Stimulated activated naive CD4-positive, alpha-beta T cell treated with Interleukin-2 at 50 U/mL for 16 hours (primary cell): Measurements from ENCODE around the gene LIPE.
"Not testable (repeated sequence)": the region's sequence is repeated elsewhere in the genome, so short reads cannot be mapped to it uniquely, and the experiment has no call there.

Experiments
- DNase-seq: peaks from one replicate; lab custom pipeline; 2025; lab: John Stamatoyannopoulos, UW

LIPE gene

DNA sequence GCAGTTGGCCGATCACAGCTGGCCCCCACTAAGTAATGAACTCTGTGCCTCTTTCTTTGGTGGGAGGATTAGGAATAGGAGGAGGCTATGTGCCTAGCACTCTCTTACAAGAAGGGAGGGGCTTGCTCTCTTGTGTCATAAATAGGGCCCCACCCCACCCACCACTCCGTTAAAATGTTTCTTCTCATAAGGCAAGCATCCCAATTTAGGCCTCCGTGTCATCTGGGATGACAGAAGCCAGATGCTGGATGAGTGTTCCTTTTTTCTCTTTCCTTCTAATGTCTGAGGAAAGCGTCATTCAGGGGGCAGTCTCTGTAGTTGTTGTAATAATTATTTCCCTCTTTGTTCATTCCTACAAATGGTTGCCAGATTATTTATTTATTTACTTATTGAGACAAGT, at the start of gene LIPE:
LIPE (minus strand) TSS at position 76 of the 400 bp plus-strand sequence. CDS start 239 bp downstream, outside the sequence.
- DNase-seq, result no peak

GRCh38 chr19:42475366-42475765, 48.2 kb upstream of the LIPE start:
- DNase-seq, result no peak

- DNase-seq, result no peak
These were observed 47.6 kb upstream of the LIPE start for GRCh38 chr19:42474743-42475142.

DNA sequence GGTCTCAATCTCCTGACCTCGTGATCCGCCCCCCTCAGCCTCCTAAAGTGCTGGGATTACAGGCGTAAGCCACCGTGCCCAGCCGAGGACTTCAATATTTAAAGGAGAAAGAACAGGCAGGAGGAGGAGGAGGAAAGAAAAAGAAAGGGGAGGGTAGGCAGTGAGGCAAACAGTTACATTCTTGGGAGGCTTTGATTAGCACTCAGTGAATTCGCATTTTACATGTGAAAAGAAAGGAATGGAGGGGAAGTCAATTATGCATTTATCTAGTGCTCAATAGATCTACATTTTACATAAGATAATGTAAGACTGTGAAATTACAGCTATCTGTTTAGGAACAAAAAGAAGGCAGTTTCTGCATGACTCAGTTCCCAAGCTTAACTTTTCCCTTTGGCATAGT, 46.5 kb upstream of the LIPE start:
- DNase-seq, result no peak

DNA sequence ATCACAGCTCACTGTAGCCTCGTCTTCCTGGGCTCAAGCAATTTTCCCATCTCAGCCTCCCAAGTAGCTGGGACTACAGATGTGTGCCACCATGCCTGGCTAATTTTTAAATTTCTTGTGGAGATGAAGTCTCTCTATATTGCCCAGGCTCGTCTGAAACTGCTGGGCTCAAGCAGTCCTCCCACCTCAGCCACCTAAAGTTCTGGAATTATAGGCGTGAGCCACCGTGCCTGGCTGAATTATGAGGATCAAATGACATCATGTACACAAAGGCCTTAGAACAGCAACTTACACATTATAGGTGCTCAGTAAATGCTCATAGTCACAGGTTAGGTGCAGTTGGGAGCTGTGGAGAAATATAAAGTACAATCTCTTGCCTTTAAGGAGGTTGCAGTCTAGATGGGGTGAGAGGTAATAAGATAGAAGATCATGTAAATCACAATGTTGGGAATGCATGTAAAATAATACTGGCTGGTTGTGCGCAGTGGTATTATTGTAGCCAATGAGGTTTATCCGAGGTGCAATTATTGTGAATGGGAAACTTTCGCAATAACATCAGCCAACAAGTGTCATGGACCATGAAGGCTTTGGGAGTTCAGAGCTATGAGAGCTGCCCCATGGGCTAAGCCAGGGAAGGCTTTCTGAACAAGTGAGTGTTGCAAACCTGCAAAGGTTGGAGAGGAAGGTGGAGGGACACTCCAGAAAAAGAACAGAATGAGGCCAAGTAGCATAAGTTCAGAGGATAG, 45.4 kb upstream of the LIPE start:
- DNase-seq, result no peak

GRCh38 chr19:42471554-42472249, 44.5 kb upstream of the LIPE start:
- no peak for DNase-seq

DNA sequence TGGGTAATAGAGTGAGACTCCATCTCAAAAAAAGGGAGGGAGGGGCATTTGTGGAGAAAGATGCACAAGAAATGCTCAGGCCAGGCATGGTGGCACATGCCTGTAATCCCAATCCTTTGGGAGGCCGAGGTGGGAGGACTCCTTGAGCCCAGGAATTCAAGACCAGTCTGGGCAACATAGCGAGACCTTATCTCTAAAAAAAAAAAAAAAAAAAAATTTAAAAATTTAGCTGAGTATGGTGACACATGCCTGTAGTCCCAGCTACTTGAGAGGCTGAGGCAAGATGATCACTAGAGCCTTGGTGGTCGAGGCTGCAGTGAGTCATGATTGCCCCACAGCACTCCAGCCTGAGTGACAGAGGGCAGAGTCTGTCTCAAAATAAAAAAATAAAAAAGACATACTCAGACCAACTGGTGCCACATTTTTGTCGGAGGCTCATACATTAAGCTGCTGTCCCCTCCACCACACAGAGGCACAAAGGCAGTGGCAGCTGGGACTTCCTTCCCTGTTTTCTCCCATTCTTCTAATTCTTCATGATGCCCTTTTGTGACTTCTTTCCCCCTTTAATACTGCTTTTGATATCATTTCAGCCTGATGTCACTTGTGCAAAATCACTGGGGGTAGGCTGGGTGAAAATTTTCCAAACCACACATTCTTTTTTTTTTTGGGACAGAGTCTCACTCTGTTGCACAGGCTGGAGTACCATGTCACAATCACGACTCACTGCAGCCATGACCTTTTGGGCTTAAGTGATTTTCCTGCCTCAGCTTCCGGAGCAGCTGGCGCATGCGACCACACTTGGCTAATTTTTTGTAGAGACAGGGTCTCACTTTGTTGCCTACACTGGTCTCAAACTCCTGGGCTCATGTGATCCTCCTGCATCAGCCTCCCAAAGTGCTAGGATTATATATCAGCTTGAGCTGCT, 42.4 kb upstream of the LIPE start:
- no peak for DNase-seq

DNA sequence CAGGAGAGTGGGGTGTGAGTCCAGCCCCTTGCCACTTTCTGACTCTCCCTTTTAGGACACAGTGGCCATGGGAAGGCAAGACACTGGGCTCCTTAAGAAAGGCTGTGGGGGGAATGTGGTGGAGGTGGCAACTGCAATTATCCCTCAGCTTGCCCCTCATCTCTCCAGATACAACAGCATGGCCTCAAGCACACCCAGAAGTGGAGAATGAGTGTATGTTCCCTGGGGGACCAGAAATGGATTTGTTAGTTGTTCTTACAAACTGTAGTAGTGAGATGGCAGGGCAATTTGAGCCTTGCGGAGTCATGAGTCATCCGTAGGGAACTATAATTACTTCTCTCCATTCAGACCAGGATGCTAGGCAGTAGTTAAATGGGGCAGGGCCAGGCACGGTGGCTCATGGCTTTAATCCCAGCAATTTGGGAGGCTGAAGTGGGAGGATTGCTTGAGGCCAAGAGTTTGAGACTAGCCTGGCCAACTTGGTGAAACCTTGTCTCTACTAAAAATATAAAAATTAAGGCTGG, 41.1 kb upstream of the LIPE start:
- DNase-seq, result no peak

DNA sequence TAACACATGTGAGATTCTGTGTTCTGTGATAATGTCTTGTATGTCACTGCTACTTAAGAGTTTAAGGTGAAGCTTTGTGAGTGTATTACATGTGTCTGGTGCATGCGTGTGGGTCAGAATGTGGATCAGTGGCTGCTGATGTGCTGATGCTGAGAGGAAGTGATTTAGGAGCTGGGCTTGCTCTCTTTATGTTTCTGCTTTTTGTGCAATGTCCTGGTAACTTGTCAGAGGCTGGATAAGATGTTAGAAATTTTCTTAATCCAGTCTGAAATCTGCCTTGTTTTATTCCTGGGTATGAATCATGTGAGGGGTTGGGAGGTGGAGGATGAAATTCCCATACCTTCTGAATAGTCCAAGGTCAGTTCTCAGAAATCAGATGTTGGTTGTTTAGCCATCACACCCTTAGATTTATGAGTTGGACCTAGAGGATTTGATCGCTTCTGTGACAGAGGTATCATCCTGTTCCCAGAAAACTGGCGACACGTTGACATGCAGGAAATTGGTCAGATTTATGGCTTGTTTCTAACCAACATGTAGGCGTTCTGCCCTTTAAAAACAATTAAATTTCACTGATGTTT, 40.1 kb upstream of the LIPE start:
- DNase-seq, result no peak

DNA sequence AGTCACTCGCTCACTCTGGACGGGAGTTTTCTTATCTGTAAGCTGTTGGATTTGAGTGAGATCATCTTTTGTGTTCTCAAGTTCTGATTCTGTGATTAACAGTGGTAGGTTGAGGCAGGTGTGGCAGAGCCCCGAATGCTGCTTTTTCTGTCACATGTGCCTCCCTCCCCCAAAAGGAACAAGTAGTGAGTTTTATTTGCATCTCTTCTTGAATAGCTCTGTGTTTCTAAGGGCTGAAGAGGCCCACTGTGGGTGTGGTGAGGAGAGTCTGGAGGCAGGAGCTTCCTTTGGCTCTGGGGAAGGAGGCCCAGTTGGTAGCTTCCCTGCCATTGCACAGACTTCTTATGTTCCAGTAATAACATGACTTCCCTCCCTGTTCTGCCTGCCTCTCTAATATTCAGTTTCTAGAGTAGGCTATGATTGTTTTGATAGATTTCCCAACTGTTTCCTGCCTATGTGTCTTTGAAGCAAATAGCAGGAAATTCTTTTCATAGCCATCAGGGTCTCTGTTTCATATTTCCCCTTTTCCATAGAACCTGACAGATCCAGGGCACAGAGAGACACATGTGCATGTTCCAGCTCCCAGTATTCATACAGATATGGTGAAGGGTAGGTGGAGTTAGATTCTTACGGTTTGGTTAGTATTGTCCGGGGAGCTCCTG, 39.5 kb upstream of the LIPE start:
- no peak for DNase-seq

DNA sequence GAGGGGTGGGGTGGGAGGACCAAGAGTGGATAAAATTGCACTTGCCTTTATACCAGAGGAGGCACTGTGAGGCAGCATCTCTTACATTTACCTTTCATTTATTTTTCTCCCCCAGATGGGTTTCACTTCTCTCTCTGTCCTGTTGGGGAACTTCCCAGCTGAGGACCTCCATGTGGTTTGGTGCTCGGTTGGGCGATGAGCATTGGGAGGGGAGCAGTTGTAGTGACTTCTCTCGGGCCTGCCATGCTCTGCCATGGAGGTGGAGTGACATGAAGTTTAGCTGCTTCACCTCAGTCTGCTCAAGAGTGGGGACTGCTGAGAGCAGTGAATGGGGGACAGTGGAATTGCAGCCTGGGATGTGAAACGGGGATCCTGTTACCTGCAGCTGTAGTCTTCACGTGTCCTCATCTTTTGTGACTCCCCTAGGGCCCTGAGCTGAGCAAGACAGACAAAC, 38.7 kb upstream of the LIPE start:
- DNase-seq, result no peak

DNA sequence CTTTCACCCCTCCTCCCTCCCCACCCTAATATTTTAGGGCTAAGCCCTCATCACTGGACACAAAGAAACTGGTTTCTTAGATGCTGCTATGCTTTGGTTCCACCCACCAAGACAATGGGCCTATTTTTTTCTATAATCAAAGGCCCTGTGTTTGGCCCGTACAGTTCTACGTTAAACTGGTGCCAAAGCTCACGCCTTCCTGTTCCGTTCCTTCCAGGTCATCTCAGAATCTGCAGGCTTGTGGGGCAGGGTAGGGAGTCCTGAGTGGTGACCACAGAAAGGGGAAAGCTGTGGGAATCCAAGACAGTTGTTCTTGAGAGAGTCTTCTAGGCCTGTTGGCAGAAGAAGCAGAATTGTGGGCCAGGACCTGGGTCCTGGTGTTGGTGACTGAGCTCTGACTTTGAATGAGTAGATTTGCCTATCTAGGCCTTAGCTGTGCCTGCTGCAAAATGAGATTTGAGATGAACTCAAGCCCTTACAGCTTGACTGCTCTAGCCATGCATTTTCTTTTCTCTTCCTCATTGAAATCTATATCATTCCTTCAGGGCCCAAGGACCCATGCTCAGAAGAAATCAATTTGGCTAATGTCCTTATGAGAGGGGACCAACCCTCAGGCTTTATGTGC, 34.6 kb upstream of the LIPE start:
- no peak for DNase-seq

DNA sequence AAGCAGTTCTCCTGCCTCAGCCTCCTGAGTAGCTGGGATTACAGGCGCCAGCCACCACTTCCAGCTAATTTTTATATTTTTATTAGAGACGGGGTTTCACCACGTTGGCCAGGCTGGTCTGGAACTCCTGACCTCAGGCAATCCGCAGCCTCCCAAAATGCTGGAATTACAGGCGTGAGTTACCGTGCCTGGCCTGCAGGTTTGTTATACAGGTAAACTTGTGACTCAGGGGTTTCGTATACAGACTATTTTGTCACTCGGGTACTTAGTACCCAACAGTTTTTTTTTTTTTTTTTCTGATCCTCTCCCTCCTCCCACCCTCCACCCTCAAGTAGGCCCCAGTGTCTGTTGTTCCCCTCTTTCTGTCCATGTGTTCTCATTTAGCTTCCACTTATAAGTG, 34.0 kb upstream of the LIPE start:
- not testable (repeated sequence) for DNase-seq

GRCh38 chr19:42459926-42460325, 32.7 kb upstream of the LIPE start:
- no peak for DNase-seq

DNA sequence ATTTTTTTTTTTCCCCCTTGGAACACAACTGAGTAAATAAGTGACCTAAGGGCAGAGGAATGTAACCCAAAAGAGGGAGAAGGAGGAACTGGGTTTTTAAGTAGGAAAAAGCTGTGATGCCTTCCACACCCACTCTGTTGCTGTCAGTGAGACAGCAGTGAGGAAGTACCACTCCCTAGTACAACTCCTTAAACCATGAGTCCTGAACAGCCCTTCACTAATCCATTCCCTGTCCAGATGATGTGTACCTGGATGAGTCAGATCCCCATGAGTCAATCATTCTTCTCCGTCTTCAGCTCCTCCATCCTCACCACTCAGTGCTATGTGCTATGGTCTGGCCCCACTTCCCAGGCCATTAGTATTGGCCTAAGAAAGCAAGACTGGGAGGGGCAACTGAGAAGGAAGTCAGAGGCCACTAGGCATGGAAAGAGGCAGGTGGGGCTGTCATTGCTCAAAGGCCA, 28.5 kb upstream of the LIPE start:
- DNase-seq, result no peak

GRCh38 chr19:42455086-42455485, 27.9 kb upstream of the LIPE start:
- DNase-seq, result no peak

- no peak for DNase-seq
These were observed 25.4 kb upstream of the LIPE start for GRCh38 chr19:42452590-42452989.

GRCh38 chr19:42450314-42450934, 23.2 kb upstream of the LIPE start:
- peak; percentile 71 for DNase-seq

DNA sequence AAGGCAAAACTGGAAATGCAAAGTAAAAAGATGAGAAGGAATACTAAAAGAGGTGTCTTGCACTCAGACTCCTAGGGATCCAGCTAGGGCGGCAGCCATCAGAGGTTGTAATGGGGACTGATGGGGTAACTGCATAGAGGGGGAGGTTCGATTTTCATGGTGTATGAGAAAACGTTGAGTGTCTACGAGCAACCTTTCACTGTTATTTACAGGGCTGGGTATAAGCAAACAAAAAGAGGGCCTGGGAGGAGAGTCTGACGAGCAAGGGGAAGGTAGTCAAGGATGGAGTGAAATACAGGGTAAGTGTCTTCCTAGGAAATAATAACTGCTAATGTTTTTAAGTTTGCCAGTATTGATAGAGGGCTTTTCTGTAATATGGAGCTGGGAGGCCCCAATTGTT, 21.1 kb upstream of the LIPE start:
- not testable (repeated sequence) for DNase-seq

GRCh38 chr19:42445948-42446347, 18.8 kb upstream of the LIPE start:
- no peak for DNase-seq
